GM19023 (cell line): Measurements from ENCODE around the gene BRD9.
"Not testable (repeated sequence)": the region's sequence is repeated elsewhere in the genome, so short reads cannot be mapped to it uniquely, and the experiment has no call there.

Source experiments
- ATAC-seq: cut with Tn5 transposase; IDR thresholded peaks from one replicate; pipeline ENCODE4 v1.9.1; 2021; ENCODE audit warnings: mild to moderate bottlenecking, moderate library complexity; ENCODE audit not compliant: unreplicated experiment

Gene BRD9

GRCh38 chr5:881551-881935, 11.1 kb downstream of the BRD9 start:
- no peak for ATAC-seq

GRCh38 chr5:880816-881550, 11.6 kb downstream of the BRD9 start:
- no peak for ATAC-seq

- ATAC-seq, result not testable (repeated sequence)
Measured at GRCh38 chr5:878677-879076, 13.9 kb downstream of the BRD9 start.

- no peak for ATAC-seq
Measured at GRCh38 chr5:878125-878524, 14.5 kb downstream of the BRD9 start.

- no peak for ATAC-seq
Measured at GRCh38 chr5:876398-877365, 15.9 kb downstream of the BRD9 start.

GRCh38 chr5:875931-876330, 16.7 kb downstream of the BRD9 start:
- no peak for ATAC-seq

GRCh38 chr5:873328-873727, 19.3 kb downstream of the BRD9 start:
- no peak for ATAC-seq

- ATAC-seq, result no peak
Measured at GRCh38 chr5:872301-872700, 20.3 kb downstream of the BRD9 start.

- ATAC-seq, result no peak
Measured at GRCh38 chr5:871596-872298, 20.9 kb downstream of the BRD9 start.

- no peak for ATAC-seq
Measured at GRCh38 chr5:870956-871355, 21.6 kb downstream of the BRD9 start.

GRCh38 chr5:868428-869135, 24.0 kb downstream of the BRD9 start:
- no peak for ATAC-seq

- no peak for ATAC-seq
Measured at GRCh38 chr5:867300-867870, 25.2 kb downstream of the BRD9 start.

GRCh38 chr5:865771-866170, 26.8 kb downstream of the BRD9 start:
- ATAC-seq, result no peak

- ATAC-seq, result no peak
Measured at GRCh38 chr5:865168-865521, 27.5 kb downstream of the BRD9 start.

GRCh38 chr5:864492-865167, 28.0 kb downstream of the BRD9 start:
- ATAC-seq, result no peak

- ATAC-seq, result no peak
Measured at GRCh38 chr5:863244-863805, 29.3 kb downstream of the BRD9 start.

- ATAC-seq, result no peak
Measured at GRCh38 chr5:862367-863243, 30.0 kb downstream of the BRD9 start.

GRCh38 chr5:861442-862366, 30.9 kb downstream of the BRD9 start:
- ATAC-seq, result no peak
